M059J (cell line): Measurements from ENCODE around the gene RAB20. TPM values are rescaled to one million over a fixed set of nuclear protein-coding genes. Genes with fewer than 3 reads are reported as not detected.
A peak's percentile ranks its signal among the peaks of the same experiment; 100 is the strongest.
"Not testable (repeated sequence)": the region's sequence is repeated elsewhere in the genome, so short reads cannot be mapped to it uniquely, and the experiment has no call there.

ENCODE experiments used
- DNase-seq: peaks from one replicate; pipeline ENCODE4 v3.0.0-alpha.2; 2012; ENCODE audit warnings: low read depth
- total RNA-seq: library from RNA; depleted of rRNA; stranded (reverse); fragments of >200 nt; shearing (Covaris generic); gene quantifications from 2 replicates; pipeline ENCODE4 v1.2.3, GENCODE V29; 2014

RAB20 gene
- total RNA-seq, 1 experiment from 2014 or later: 9.3 TPM

DNA sequence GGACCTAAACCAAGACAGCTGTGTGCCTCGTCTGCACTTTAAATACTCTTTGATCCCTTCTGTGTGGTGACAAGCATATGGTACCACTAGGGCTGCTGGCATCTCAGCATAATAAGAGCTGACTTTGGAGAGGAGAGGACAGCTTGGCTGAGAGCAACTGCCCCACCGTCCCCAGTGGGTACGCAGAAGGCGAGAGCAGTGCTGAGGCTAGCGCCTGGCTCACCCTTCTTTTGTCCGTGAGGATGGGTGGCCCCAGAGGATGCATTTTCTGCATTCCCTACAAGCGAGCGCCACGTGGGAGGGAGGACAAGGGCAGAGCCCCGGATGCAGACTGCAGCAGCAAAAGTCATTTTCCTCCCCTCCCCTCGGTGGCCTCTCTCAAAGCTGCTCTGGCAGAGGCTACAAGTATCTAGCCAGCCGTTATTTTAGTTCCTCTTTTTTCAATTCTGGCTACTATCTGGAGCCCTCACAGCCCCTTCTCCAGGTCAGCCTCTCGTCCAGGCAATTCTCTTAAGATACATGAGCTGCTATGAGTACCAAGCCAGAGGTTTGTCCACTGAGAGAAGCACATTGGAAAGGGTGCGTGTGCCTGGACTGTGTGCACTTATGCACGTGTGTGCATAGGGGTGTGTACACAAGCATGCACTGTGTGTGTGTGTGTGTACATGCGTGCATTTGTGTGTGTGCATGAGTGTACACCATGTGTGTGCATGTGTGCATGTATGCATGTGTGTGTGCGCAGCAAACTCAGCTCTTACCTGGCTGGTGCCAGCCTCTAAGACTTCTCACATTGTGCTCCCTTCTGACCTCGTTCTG lies 51.3 kb downstream of the RAB20 start:
- DNase-seq: no peak

DNA sequence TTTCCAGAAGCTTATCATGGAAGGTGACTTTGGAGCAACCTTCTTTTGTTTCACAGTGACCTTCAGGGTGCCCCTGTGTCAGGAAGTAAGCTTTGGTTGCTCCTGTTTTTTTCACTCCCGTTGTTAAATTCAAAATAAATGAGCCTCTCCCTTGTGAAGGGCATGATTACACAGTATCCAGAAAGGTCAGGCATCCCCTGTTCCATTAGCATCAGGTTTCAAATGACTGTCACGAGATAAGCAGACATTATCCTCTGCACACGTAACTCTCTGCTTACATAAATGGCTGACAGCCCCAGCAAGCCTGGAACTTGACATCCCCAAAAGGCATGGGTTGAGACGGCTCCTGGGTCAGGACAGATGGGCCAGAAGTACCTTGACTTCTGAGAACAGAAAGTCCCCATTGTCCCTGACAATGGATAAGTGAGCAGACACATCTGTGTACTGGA lies 52.0 kb downstream of the RAB20 start:
- DNase-seq: no peak

DNA sequence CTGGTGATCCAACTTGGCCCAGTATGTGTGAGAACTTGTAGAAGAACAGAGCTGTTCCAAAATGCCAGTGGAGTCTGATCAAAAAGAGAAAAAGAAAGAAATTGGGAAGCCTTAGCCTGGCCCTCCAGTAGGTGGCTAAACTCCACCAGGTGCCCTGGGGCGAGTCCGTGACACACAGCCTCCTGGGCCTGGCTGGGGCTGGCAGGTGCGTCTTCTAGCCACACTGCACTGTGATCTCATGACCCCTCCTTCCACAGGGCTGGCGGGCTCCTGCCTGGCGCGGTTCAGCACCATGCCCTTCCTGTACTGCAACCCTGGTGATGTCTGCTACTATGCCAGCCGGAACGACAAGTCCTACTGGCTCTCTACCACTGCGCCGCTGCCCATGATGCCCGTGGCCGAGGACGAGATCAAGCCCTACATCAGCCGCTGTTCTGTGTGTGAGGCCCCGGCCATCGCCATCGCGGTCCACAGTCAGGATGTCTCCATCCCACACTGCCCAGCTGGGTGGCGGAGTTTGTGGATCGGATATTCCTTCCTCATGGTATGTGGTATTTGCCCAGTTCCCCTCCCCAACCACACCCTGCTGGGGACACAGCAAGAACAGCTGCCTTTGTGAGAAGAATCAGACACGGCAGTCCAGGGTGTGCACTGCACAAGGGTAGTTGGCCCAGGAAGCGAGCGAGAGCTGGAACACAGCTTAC lies 53.7 kb downstream of the RAB20 start:
- no peak for DNase-seq

DNA sequence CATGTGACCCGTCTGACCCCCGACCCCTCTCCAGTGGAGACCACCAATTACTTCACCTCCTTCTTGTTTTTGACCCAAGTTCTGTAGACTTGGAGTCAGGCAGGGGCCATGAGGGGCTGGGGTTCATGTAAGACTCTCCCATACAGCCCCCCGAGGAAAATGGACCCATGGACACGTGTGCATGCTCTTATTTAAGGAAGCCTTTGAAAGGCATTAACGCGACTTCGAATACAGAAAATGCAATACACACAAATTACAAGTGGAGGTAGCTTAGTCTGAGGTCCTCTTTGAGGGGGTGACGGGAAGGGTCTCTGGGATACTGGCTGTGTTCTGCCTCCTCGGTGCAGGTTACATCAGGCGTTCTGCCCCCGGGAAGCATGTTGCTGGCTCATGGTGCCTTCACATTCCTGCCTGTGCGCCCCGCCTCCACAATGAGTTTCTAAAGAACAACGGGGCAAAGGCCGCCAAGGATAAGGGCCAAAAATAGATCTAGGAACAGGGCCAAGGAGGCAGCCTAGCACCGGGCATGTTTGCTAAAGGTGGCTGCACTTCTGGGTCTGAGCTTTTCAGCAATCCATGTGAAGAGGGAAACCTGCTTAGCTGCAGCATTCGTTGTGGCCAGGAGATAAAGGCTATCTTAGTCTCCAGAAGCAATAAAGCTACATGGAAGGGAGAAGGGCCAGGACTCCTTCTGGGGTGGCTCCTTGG lies 54.5 kb downstream of the RAB20 start:
- no peak for DNase-seq

DNA sequence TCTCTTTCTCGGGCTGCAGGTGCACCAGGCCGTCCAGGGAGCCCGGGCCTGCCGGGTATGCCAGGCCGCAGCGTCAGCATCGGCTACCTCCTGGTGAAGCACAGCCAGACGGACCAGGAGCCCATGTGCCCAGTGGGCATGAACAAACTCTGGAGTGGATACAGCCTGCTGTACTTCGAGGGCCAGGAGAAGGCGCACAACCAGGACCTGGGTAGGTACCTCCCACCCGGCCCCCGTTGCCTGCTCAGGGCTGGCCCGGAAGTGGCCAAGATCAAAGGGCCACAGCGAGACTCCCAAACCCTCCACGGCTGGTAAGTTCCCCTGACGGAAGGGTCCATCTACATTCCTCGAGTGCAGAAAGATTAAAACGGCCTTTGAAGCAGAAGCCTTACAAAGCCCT lies 55.1 kb downstream of the RAB20 start:
- no peak for DNase-seq

DNA sequence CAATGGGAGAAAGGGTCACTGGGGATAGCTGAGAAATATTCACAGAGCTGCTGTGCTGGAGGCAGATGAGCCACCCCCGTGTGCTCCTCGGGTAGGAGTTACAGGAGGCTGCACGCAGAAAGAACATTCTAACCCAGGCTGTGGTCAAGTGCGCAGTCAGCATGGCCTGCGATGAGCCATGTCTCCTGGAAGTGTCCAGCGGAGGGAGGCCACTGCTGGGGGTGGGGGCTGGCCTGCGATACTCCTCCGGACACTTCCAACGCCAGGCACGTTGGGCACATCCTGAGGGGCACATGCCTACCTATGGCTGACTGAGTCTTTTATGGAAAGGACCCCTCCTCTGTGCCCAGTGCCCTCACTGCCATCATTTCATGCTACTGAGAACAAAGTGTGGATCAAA lies 55.9 kb downstream of the RAB20 start:
- DNase-seq: no peak

DNA sequence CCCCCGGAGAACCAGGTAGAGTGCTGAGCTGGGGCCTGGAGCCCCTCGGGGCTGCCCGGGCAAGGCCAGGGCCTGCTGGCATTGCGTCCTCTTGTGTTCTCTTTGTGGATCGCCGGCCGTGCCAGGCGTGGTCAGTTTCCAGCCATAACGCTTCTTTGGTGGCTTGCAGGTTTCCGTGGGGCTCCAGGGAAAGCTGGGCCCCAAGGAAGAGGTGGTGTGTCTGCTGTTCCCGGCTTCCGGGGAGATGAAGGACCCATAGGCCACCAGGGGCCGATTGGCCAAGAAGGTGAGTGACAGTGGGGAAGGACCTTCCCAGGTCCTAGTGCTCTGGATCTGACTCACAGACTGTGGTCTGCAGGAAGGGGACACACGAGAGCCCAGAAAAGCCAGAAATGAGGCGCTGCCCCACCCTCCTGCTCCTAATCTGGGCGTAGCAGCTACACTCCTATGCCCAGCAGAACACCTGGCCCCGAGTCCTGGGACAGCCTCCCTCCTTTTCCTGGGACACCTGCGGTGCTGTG lies 57.5 kb downstream of the RAB20 start:
- DNase-seq: no peak

GRCh38 chr13:110503037-110503901 lies 58.3 kb downstream of the RAB20 start:
- DNase-seq: no peak

- no peak for DNase-seq
Observed at GRCh38 chr13:110501188-110501587, 60.3 kb downstream of the RAB20 start.

DNA sequence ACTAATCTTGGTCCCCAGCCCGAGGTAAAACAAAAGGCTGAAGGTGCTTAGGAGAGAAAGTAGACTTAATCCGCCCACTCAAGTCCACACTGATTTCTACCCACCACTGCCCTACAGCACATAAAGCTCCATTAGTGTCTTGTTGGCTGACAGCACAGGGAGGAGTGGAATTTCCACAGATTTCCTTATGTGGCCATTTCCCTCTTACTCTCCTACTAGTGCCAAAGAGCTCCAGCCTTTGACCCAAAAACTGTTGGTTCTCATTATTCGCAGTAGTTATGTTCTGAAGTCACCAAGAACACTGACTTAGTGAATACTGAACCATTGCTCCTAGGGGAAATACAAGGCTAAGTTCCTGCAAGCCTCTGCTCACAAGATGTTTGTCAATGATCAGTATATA lies 61.2 kb downstream of the RAB20 start:
- DNase-seq: no peak

DNA sequence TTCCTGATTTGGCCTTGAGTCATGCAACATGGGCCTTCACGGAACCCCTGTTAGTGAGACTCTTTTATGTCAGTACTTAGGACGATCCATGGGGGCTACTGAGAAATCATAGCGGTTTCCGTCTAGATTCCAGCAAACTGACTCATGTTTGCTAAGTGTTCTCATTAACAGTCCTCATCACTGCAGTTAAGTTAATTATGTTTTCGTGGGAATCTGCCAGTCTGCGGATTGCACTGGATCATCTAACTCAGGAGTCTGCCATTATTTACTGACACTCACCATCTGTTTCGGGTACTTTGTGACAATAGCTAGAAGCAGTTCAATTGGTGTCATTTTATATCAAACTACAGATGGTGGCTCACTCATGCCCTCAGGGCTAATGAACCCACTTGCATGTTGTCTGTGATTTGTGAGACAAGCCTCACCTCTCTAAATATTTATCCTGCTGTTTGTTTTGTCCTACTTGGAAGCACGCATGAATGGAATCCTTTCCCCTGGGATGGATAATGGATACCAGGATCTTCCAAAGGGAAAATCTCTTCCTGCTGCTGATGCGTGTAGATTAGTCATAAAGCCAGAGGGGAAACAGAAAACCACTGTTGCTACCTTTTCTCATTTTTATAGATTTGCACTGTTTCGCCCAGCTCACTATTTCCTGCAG lies 61.8 kb downstream of the RAB20 start:
- DNase-seq: peak; percentile 91

- DNase-seq: no peak
Observed at GRCh38 chr13:110498765-110499164, 62.8 kb downstream of the RAB20 start.

DNA sequence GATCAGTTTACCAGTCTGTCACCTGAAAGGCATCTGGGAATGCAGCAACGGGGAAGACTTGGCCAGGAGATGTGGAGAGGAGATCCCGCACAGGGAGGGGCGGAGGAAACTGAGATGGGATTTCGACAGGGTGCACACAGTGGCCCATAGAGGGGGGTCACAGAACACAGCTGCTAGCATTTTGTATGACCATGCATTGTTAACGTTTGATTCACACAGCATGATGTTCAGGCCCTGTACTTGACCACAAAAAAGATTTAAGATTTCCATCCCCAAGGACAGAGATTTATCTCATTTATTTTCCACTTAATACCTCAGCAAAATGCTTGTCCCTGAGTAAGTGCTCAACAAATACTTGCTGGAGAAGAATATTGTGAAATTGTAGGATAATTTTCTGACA lies 63.2 kb downstream of the RAB20 start:
- no peak for DNase-seq

GRCh38 chr13:110497896-110498295 lies 63.6 kb downstream of the RAB20 start:
- not testable (repeated sequence) for DNase-seq

DNA sequence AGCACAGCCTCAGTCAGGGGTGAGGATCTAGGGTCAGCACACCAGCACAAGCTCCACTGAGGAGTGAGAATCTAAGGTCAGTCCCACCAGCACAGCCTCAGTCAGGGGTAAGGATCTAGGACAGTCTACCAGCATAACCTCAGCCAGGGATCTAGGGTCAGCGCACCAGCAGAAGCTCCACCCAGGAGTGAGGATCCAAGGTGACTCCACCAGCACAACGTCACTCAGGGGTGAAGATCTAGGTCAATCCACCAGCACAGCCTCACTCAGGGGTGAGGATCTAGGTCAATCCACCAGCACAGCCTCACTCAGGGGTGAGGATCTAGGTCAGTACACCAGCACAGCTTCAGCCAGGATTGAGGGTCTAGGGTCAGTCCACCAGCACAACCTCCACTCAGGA lies 64.5 kb downstream of the RAB20 start:
- no peak for DNase-seq

GRCh38 chr13:110496281-110496680 lies 65.2 kb downstream of the RAB20 start:
- no peak for DNase-seq

DNA sequence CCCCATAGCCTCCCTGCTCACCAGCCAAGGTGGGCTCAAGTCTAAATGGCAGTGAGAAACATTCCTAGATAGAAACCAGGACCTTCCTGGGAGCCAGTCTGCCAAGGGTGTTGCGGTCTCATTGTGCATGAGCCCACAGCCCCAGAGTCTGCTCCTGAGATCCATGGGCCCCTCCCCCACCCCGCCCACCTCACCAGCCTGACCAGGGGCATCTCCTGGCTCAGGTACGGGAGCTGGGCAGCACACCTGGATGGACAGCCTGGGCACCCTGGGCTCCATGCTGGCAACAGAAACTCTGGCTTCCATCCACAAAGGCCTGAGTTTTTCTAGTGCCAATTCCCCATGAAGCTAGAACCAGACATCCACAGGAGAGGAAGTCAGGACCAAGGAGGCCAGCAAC lies 65.6 kb downstream of the RAB20 start:
- no peak for DNase-seq

DNA sequence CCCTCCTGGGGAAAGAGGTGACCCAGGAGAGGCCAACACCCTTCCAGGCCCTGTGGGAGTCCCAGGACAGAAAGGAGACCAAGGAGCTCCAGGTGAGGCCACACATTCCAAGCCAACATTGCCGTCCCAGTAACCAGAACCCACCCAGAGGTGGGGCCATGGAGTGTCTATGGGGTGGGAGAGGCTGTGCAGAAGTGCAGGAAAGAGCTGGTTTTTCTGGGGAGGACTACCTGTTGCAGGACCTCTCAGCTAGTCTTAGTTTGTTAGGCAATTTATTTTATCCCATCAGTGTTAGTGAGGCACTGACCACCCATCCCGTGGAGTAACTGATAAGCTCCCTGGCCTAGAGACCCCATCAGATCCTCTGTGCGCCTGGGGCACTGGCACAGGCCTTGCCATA lies 66.1 kb downstream of the RAB20 start:
- no peak for DNase-seq

DNA sequence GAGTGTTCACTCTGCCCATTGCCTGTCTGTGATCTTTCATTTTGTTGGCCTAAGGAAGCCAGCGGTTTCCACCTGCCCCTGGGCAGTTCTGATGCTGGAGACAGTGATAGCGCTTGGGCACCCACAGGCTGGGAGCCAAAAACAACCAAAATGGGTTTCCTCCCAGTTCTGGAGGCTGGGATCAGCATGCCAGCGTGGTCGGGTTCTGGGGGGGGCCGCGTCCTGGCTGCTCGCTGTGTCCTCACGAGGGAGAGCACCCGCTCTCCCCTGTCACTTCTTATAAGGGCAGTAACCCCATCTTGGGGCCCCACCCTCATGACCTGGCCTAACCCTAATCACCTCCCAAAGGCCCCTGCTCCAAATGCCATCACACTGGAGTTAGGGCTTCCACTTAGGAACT lies 67.9 kb downstream of the RAB20 start:
- no peak for DNase-seq

DNA sequence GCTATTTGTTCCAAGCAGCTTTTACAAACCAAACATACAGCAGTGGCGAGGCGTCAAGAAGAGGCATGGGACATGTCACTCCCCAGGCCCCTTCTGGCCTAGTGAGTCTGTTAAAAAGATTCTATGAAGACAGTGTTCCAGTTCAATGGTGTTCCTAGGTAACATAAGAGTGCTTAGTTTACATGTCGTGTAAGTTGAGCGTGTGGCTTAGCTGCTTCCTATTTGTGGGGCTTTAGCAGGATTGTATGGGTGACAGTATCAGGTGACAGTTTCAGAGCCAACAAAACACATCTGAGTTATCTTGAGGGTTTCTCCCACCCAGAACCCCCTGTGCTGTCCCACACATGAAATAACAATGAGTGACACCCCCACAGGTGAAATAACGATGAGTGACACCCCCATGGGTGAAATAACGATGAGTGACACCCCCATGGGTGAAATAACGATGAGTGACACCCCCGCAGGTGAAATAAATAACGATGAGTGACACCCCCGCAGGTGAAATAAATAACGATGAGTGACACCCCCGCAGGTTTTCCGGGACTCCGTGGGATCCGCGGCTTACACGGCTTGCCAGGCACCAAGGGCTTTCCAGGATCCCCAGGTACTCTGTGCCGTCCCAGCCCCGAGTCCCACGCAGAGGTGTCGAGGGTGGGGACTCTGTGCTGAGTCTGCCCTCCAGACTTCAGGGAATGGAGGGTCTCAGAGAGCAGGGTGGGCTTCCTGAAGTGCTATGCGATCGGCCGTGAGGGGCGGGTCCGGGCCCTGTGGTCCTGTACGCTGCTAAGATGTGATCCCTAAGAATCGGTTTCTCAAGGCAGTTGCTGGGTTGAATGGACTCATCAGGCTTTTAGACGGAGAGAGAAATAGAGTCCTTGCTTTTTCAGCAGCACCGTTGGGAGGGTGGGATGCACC lies 68.6 kb downstream of the RAB20 start:
- DNase-seq: no peak
